ENCODE data around the gene OCA2.

DNA sequence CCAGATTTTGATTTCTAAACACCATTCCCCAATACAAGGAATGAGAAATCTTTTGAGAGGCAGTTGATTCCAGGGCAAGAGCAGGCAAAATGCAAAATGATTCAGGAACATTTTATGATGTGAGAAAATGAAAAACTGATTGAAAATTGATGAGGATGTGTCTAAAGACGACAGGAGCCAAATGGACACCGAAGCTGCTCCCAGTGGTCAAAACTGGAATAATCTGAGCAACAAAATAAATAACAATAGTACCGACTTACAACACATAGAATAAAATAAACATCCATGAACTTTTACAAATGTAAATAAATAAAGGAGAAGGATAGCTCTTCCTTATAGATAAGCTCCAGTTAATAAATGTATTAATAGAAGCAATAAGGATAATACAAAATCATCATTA, 186.8 kb downstream of the OCA2 start:
- TF ChIP-seq, protein P1, sequence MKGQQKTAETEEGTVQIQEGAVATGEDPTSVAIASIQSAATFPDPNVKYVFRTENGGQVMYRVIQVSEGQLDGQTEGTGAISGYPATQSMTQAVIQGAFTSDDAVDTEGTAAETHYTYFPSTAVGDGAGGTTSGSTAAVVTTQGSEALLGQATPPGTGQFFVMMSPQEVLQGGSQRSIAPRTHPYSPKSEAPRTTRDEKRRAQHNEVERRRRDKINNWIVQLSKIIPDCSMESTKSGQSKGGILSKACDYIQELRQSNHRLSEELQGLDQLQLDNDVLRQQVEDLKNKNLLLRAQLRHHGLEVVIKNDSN (IDR thresholded peaks at IDR 0.05): no peak
- TF ChIP-seq, protein P2, sequence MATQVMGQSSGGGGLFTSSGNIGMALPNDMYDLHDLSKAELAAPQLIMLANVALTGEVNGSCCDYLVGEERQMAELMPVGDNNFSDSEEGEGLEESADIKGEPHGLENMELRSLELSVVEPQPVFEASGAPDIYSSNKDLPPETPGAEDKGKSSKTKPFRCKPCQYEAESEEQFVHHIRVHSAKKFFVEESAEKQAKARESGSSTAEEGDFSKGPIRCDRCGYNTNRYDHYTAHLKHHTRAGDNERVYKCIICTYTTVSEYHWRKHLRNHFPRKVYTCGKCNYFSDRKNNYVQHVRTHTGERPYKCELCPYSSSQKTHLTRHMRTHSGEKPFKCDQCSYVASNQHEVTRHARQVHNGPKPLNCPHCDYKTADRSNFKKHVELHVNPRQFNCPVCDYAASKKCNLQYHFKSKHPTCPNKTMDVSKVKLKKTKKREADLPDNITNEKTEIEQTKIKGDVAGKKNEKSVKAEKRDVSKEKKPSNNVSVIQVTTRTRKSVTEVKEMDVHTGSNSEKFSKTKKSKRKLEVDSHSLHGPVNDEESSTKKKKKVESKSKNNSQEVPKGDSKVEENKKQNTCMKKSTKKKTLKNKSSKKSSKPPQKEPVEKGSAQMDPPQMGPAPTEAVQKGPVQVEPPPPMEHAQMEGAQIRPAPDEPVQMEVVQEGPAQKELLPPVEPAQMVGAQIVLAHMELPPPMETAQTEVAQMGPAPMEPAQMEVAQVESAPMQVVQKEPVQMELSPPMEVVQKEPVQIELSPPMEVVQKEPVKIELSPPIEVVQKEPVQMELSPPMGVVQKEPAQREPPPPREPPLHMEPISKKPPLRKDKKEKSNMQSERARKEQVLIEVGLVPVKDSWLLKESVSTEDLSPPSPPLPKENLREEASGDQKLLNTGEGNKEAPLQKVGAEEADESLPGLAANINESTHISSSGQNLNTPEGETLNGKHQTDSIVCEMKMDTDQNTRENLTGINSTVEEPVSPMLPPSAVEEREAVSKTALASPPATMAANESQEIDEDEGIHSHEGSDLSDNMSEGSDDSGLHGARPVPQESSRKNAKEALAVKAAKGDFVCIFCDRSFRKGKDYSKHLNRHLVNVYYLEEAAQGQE (IDR thresholded peaks at IDR 0.05; ENCODE audit: low read depth): no peak
- TF ChIP-seq EP300 (IDR thresholded peaks at IDR 0.05; ENCODE audit: borderline replicate concordance) (no peak), TAF1 (IDR thresholded peaks at IDR 0.05; ENCODE audit: low read depth) (no peak), RAD21 (IDR thresholded peaks at IDR 0.05; ENCODE audit: low read depth) (no peak), CEBPB (IDR thresholded peaks at IDR 0.05) (no peak)
